ENCODE data around the gene KCND2.
"Not testable (repeated sequence)": the region's sequence is repeated elsewhere in the genome, so short reads cannot be mapped to it uniquely, and the experiment has no call there.

KCND2 gene

DNA sequence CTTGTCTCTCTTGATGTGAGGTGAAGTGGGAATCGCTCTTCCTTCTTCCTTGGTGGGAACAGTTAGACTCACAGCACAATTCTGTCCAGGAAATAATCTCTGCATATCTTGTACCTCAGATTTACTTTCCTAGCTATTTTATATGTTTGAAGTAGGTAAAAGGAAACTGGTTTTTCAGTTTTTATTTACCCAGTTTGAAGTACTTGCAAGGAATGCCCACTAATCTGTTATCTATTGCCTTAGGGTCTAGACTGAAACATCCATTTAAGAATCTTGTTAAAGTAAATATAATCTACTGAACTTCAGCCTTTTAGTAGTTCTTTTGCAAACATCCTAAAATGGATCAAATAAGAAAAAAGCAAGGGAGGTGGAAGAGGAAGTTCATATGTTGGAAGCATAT lies 229.8 kb downstream of the KCND2 start:
- DNase-seq, result no peak

DNA sequence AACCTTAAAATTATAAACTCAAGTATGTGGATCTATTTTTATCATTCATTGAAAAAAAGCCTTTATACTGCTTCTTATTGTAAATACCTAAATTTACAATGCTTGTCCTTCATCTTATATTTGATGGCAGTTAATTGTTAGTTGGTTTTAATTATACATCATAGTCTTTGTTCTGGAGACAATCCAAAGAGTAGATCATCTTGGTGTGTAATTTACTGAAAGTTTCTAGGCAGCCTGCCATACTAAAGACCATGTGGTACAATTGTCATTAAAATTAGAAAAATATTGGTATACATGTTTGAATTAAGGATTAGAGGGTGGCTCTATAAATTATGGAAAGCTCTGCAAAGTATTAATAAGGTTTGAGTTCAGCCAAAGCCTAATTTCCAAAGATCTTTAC lies 231.4 kb downstream of the KCND2 start:
- no peak for DNase-seq

GRCh38 chr7:120505770-120506169 lies 232.8 kb downstream of the KCND2 start:
- no peak for DNase-seq

DNA sequence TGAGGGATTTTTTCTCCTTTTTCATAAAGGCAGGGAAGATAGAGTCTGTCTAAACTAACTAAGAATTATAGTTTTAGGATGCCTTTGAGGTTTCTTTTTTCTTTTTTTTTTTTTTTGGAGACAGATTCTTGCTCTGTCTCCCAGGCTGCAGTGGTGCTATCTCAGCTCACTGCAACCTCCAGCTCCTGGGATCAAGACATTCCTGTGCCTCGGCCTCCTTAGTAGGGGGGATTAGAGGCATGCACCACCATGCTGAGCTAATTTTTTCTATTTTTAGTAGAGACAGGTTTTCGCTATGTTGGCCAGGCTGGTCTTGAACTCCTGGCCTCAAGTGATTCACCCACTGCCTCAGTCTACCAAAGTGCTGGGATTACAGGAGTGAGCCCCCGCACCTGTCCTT lies 239.7 kb downstream of the KCND2 start:
- no peak for DNase-seq

DNA sequence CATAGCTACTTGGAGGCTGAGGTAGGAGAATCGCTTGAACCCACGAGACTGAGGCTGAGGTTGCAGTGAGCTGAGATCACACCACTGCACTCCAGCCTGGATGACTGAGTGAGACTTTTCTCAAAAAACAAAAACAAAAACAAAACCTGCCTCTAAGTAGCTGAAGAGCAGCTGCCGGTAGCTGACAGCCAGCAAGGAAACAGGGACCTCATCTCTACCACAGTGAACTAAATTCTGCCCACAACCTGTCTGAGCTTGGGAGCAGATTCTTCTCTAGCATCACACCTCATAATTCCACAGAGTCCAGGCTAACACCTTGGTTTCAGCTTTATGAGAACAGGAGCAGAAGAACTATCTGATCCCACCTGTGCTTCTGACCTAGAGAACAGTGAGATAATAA lies 246.2 kb downstream of the KCND2 start:
- DNase-seq, result no peak

- no peak for DNase-seq
Observed at GRCh38 chr7:120521761-120522737, 249.1 kb downstream of the KCND2 start.

- DNase-seq, result no peak
Observed at GRCh38 chr7:120523985-120524384, 251.0 kb downstream of the KCND2 start.

- no peak for DNase-seq
Observed at GRCh38 chr7:120526902-120527509, 254.0 kb downstream of the KCND2 start.

DNA sequence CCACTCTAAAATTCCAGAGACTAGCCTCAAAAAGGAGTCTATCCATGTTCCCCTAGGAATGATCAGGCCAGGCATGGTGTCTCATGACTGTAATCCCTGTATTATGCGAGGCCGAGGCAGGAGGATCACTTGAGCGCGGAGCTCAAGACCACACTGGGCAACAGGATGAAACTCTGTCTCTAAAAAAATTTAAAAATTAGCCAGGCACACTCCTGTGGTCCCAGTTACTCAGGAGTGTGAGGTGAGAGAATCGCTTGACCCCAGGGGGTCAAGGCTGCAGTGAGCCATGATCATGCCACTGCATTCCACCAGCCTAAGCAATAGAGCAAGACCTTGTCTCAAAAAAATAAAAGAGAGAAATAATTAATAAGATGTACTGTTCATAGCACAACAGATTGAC lies 256.8 kb downstream of the KCND2 start:
- DNase-seq, result no peak

DNA sequence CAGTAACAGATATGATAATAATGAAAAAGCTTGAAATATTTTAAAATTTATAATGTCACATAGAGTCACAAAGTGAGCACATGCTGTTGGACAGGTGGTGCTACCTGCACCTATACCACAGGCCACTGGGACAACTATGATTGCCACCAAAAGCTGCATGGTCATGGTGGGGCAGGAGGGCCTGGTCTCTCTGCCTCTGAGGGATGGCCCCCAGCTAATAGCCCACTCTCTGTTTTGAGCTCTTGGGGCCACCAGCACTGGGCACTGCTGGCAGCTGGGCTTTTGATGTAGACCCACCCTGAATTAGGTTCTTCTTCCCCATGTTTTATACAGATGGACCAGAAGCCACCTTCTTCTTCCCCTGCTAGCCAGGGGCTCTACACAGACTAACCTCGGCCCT lies 265.4 kb downstream of the KCND2 start:
- no peak for DNase-seq

DNA sequence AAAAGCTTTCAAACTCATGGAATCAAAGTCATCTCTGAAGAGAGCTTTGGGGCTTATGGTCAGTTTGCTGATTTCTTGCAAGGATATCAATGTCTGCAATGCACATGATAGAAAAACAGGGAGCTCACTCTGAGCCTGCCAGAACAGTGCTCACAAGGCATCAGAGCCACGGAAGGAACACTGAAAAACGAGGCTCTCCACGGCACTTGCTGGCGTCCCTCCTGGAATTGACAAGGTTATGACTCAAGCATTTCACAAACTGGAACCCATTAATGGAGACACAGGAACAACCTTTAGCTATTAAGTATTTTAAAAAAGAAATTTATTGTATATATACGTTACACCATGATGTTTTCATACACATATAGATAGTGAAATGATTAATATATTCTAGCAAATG lies 266.3 kb downstream of the KCND2 start:
- no peak for DNase-seq

GRCh38 chr7:120547605-120548004 lies 274.6 kb downstream of the KCND2 start:
- no peak for DNase-seq

- no peak for DNase-seq
Observed at GRCh38 chr7:120550494-120551048, 277.6 kb downstream of the KCND2 start.

DNA sequence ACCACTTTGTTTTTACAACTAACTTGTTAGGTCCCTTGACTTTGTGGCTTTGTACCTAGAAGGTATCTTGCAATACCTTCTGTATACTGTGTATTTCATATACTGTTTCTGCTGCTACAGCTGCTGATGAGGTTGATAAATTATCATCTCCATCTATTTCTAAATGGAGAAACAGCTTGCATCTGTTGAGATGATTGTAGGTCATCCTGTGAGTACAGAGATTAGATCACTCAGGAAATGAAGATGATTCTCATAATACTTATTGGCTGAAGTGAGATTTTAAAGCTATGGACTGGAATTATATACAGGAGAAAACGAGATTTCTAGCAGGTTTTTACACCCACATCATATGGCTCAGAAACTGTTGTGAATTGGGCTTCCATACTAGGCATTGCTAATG lies 280.5 kb downstream of the KCND2 start:
- DNase-seq, result no peak

DNA sequence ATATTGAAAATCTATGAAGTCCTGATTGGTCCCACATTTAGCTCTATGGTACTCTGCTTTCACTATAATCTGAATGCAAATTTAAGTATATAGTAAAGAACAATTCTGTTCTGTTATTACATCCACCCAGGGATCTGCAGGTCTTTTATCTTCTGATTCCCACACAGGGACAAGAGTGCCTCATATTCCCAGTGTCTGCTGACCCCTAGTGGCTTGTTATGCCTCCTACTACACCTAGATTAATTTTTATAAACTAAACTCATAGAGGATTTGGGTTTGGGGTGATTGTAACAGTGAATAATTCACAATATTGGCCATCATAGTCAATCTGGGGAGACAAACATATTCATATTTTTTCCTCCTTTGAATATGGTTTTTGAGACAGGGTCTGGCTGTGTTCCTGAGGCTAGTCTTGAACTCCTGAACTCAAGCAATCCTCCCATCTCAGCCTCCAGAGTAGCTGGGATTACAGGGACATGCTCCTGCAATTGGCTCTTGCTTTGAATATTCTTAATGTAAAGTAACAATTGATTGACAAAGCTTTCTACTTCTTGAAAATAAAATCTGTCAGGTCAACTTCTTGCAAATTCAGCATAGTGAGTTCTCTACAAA lies 282.1 kb downstream of the KCND2 start:
- DNase-seq, result no peak

GRCh38 chr7:120564145-120564544 lies 291.2 kb downstream of the KCND2 start:
- no peak for DNase-seq

DNA sequence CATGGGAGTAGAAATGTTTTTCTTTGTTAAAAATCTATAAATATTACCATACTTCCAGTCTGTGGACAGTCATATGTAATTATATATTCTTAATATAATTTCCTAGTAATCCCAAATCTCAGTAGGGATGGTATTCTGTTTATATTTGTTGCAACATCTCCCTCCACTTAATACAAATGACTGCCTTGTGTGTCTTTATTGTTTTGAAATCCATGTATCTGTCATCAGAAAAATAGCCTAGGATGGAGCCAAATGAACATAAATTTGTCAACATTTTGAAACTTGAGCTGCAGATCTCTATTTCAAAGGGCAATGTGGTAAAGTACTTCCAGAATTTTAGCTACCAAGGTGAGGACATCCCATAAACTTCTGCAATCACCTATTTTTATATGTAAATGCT lies 294.2 kb downstream of the KCND2 start:
- no peak for DNase-seq

GRCh38 chr7:120578657-120579056 lies 305.7 kb downstream of the KCND2 start:
- not testable (repeated sequence) for DNase-seq

- DNase-seq, result no peak
Observed at GRCh38 chr7:120582916-120583315, 309.9 kb downstream of the KCND2 start.

DNA sequence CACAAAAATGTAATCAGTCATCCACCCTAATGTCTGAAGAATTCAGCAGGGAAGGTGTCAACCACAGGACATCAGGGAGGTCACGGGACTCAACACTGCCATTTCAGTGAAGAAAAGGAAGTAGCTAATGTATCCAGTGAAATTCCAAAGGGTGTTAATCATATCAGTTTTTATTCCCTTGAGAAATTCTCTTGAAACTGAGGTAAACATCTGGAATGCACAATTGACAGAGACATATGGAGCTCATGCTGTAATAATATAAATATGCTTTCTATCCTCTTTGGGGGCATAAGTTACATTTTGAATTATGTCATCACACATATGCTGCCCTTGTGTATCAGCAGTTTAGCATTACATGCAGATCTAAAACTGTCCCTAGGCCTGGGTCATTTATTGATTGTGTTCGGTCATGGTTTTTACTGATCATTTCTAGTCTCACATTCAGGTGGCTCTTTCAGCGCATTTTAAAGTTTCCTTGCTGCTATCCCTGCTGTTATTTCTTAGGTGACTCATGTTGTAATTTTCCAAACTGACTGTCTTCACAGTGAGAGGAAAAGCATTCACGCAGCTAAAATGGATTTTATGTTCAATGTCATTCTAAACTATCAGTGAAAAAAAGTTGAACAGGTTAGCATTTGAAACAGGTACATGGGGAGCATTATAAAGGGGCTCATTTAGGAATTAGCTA lies 311.1 kb downstream of the KCND2 start:
- no peak for DNase-seq

- DNase-seq, result no peak
Observed at GRCh38 chr7:120586571-120586970, 313.6 kb downstream of the KCND2 start.

DNA sequence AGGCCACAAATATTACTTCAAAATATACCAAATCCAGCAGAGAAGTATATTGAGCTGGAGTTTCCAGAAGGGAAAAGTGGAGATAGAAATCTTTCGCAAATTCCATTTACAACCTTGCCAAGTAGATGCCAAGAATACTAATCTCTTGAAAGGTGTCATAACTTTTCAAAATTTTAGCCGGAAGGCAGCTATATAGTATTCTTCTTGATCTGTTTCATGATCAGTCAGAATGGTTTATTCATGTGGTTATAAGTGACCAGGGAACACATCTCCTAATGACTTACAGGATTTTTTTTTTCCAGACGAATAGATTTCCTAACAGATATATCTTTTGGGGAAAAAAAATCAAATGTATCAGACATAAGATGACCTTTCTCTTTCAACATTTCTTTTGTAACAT lies 314.3 kb downstream of the KCND2 start:
- DNase-seq, result no peak

DNA sequence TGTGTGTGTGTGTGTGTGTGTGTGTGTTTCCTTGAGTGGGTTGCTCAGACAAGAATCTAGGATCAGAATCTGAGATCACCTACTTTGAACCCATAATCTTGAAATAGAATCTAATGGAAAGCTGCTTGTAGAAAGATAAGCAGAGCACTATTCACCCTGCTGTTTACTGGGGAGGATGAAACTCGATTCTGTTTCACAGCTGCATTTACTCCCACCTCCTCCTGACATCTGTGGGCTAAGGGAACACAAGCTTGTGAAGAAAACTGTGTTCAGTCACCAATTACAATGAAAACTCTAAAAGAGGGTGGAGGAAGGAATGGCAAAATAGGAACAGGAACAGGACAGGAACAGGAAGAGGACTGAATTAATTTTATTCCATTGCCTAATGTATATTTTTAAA lies 315.4 kb downstream of the KCND2 start:
- no peak for DNase-seq
